Kidney glomerular epithelial cell (primary cell): ENCODE results near the gene FGFBP2.

Experiments
- DNase-seq: peaks from one replicate; lab custom pipeline; 2025; lab: John Stamatoyannopoulos, UW

FGFBP2 gene

DNA sequence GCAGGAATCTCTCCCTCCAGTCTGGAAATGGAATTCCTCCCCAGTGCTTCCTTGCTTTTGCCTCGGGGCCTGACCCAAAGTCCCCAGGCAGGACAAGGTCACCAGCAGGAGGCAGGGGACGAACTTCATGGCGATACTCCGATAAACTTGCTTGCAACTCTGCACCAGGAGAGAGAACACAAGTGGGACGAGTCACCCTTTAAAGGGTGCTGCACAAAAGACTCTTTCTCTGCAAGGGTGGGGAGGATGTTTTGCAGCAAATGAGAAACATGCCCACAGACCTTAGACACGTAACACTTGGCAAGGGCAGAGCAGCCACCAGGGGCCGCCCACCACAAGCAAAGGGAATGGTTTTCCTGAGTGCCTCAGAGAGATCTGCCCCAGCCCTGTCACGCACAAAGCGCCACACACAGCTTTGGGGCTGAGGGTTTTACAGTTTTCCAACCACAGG is at the start of gene FGFBP2:
Gene FGFBP2, minus strand, starts transcription at position 175 of the 451 bp plus-strand sequence. Its CDS starts 46 bp downstream, at position 129.
- no peak for DNase-seq

- DNase-seq = no peak
Observed at GRCh38 chr4:16011173-16011572, 48.2 kb upstream of the FGFBP2 start.

DNA sequence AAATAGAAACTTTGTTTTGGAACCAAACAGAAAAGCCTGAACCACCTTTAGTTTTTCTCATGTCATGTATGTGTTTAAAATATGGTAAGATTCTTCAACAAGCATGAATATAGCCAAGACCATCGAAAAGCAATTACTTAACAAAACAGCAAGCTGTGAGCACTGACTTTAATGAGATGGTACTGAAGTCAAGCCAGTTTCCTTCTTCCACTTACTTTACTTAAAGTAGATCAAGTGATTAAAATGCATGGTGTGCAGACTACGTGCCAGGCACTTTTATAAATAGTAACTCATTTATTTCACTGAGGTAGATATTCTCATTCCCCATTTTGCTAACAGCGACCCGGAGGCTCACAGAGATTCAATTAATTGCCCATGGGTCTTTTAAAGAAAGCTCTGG is 46.2 kb upstream of the FGFBP2 start:
- no peak for DNase-seq

GRCh38 chr4:16007471-16008095 is 44.6 kb upstream of the FGFBP2 start:
- no peak for DNase-seq

GRCh38 chr4:16006771-16007446 is 43.9 kb upstream of the FGFBP2 start:
- DNase-seq = no peak

DNA sequence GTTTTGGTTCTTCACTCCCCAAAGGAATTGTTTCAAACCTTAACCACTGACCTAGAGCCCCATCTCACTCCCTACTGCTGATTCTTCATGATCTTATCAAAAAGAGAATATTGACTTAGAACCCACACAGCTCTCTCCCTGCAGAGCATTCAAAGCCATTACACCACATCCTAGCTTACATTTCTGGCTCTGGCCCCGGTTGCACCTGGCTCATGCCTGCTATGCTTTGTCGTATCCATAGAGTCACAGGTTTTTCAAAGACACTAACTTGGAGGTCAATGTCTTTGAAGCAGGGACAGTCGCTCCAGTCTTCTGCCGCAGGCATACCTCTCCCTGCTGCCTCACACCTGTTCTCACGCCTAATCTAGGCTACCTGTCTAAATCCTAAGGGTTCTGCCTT is 42.7 kb upstream of the FGFBP2 start:
- no peak for DNase-seq

GRCh38 chr4:16001484-16001858 is 38.5 kb upstream of the FGFBP2 start:
- DNase-seq = peak; percentile 86

DNA sequence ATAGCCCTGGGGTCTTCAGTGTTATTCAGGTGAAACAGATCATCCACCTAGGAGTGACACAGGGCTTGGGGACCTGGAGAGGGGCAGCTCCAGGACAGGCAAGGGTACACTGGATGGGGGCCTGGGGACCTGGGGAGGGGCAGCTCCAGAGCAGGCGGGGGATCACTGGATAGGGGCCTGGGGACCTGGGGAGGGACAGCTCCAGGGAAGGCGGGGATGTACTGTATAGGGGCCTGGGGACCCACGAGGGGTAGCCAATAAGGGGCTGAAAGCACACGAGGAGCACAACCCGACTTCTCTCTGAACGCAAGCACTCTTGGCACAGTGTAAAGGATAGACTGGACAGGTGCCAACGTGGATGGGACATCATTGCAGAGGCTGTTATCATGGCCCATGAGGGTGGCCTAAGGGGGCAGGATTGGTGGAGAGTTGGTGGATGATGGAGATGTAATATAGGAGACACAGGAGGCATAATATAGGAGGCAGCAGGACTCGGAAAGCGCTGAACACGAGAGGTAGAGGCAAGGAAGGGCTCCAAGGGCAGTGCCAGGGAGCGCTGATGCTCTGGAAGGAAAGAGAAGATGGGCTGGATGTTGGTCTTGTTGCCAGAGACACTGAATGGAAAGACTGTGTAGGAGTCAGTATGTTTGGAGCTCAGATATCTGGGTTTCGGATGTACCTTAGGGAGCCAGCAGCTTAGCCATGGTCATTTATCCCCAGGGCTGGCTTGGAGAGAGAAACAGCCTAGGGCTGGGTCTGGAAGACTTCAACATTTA is 37.9 kb upstream of the FGFBP2 start:
- DNase-seq = no peak

- DNase-seq = no peak
Observed at GRCh38 chr4:15996773-15997172, 33.8 kb upstream of the FGFBP2 start.

GRCh38 chr4:15995826-15996225 is 32.9 kb upstream of the FGFBP2 start:
- no peak for DNase-seq

GRCh38 chr4:15992167-15992485 is 29.2 kb upstream of the FGFBP2 start:
- no peak for DNase-seq

GRCh38 chr4:15990570-15991285 is 27.8 kb upstream of the FGFBP2 start:
- DNase-seq = no peak

- no peak for DNase-seq
Observed at GRCh38 chr4:15989424-15989823, 26.4 kb upstream of the FGFBP2 start.

DNA sequence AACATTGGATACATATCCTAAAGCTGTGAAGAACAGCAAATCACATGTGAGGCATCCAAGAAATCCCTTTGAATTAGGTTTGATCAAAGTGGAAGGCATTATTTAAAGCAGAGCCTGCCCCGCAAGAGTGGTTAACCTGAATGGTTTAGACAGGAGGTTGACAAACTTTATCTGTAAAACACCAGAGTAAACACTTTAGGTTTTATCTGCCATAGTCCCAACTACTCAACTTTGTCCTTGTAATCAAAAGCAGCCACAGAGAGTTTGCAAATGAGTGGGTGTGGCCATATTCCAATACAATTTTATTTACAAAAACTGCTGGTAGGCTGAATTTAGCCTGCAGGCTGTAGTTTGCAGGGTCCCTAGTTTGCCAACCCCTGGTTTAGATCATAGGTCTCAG is 25.2 kb upstream of the FGFBP2 start:
- no peak for DNase-seq

- DNase-seq = no peak
Observed at GRCh38 chr4:15986907-15987306, 23.9 kb upstream of the FGFBP2 start.

DNA sequence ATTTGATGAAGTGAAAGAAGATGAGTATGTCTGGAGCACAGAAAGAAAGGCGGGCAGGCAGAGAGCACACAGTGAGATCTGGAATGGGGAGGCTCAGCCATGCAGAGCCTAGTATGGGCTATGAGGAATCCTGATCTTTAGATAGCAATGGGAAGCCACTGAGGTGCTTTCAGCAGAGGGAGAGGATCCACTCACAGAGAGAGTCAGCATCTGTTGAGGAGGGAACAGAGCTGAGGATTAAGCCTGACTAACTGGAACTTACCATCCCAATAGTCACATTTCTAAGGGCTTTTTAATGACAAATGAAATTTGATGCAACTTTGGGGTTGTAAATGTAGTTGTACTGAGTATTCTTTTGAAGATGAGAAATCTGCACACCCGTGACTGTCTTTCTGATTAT is 20.6 kb upstream of the FGFBP2 start:
- DNase-seq = no peak

DNA sequence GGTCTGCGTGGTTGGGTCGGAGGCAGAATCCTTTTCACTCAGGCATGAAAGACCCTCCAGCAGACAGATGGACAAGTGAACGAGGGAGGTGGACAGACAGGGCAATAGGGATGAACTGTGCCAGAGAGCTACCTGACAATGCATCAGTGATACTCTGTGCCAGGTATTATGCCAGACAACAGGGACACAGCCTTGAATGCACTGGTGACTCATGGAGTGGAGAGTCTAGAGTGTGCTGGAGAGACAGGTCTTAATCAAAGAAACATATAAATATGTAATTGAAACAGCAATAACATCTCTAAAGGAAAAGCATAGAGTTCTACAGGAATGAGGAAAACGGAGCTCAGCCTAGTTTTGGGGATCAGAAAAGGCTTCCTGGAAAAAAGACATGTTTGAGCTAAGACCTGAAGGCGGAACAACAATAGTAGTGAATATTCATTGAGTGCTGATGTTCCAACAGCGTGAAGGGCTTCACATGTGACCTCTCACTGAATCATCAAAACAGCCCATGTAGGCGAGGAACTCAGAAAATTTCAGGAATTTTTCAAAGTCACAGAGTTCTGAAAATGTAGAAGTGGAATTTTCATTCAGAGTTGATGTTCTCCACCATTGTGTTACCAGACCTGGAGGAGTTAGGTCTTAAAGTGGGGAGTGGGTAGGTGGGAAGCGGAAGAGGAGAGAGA is 20.0 kb upstream of the FGFBP2 start:
- DNase-seq = peak; percentile 83

GRCh38 chr4:15976456-15977447 is 13.8 kb upstream of the FGFBP2 start:
- peak; percentile 30 for DNase-seq

DNA sequence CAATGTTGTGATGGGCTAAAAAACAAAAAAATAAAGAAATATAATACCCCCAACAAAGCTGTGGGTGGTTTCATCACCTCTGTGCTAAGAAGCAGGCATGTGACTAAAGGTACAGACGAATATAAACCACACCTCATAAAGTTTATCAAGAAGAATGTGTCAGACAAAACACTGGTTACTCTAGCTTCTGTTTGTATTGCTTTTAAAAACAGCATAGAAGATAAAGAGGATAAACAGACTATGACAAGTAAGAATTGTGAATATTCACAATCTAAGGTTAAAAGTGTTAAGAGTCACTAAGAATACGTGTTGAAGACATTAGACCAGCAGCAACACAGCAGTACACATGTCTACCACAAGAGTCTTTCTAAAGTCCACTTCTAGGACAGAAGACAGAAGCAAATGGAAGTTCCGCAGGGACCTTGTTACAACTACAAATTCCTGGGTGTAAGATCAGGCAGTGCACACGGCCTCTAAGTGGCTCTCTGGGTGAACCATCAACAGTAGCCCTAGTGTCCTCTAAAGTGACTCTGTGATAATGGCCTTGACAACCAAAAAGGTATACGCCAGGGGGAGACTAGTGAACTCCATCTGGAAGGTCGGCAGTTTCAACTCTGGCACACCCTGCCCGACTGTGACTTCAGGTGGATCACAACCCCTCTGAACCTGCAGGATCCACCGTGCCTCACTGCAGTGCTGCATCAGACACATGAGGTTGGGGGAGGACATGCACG is 8.3 kb upstream of the FGFBP2 start:
- no peak for DNase-seq
